Measurements from ENCODE around the gene THOP1.
"Not testable (repeated sequence)": the region's sequence is repeated elsewhere in the genome, so short reads cannot be mapped to it uniquely, and the experiment has no call there.

Gene THOP1

GRCh38 chr19:2817237-2817829 is 32.0 kb downstream of the THOP1 start:
- not testable (repeated sequence) for DNase-seq (ENCODE audit: low read depth in 2 of 2)

GRCh38 chr19:2819540-2820111 is 34.3 kb downstream of the THOP1 start, which contains the start of gene ZNF554:
Gene ZNF554, plus strand, starts transcription at chr19:2819868. Its CDS starts 204 bp downstream, at chr19:2820072.
- peak; percentile 95 to 97 for DNase-seq (ENCODE audit: low read depth in 2 of 2)

GRCh38 chr19:2820112-2820702 is 34.9 kb downstream of the THOP1 start:
- no peak for DNase-seq (ENCODE audit: low read depth in 2 of 2)

- no peak for DNase-seq (ENCODE audit: low read depth in 2 of 2)
Measured at GRCh38 chr19:2822846-2823245, 37.5 kb downstream of the THOP1 start.

- no peak for DNase-seq (ENCODE audit: low read depth in 2 of 2)
Measured at GRCh38 chr19:2823646-2824045, 38.3 kb downstream of the THOP1 start.

GRCh38 chr19:2824129-2824528 is 38.8 kb downstream of the THOP1 start:
- no peak for DNase-seq (ENCODE audit: low read depth in 2 of 2)

GRCh38 chr19:2827022-2827421 is 41.7 kb downstream of the THOP1 start:
- no peak for DNase-seq (ENCODE audit: low read depth in 2 of 2)

- no peak for DNase-seq (ENCODE audit: low read depth in 2 of 2)
Measured at GRCh38 chr19:2827840-2828489, 42.7 kb downstream of the THOP1 start.

GRCh38 chr19:2834294-2834871 is 49.1 kb downstream of the THOP1 start:
- no peak for DNase-seq (ENCODE audit: low read depth in 2 of 2)

- DNase-seq (ENCODE audit: low read depth in 2 of 2): no peak
Measured at GRCh38 chr19:2837430-2837829, 52.1 kb downstream of the THOP1 start.

GRCh38 chr19:2840794-2841791 is 55.8 kb downstream of the THOP1 start, which contains the start of gene ZNF555:
Gene ZNF555, plus strand, starts transcription at chr19:2841475. Its CDS starts 98 bp downstream, at chr19:2841573.
- peak; percentile 95 for DNase-seq (ENCODE audit: low read depth in 2 of 2)

- no peak for DNase-seq (ENCODE audit: low read depth in 2 of 2)
Measured at GRCh38 chr19:2841855-2842574, 56.7 kb downstream of the THOP1 start.

- no peak for DNase-seq (ENCODE audit: low read depth in 2 of 2)
Measured at GRCh38 chr19:2845107-2845506, 59.8 kb downstream of the THOP1 start.

- DNase-seq (ENCODE audit: low read depth in 2 of 2): no peak
Measured at GRCh38 chr19:2846180-2846894, 61.0 kb downstream of the THOP1 start.

- no peak for DNase-seq (ENCODE audit: low read depth in 2 of 2)
Measured at GRCh38 chr19:2847507-2847906, 62.2 kb downstream of the THOP1 start.

GRCh38 chr19:2848616-2849015 is 63.3 kb downstream of the THOP1 start:
- no peak for DNase-seq (ENCODE audit: low read depth in 2 of 2)

GRCh38 chr19:2850256-2850925 is 65.1 kb downstream of the THOP1 start:
- DNase-seq (ENCODE audit: low read depth in 2 of 2): no peak

GRCh38 chr19:2852598-2852997 is 67.3 kb downstream of the THOP1 start:
- DNase-seq (ENCODE audit: low read depth in 2 of 2): no peak

GRCh38 chr19:2853015-2853606 is 67.8 kb downstream of the THOP1 start:
- no peak for DNase-seq (ENCODE audit: low read depth in 2 of 2)
